ENCODE data around the gene FAM216B. TPM values are rescaled to one million over a fixed set of nuclear protein-coding genes. Genes with fewer than 3 reads are reported as not detected.
"Not testable (repeated sequence)": the region's sequence is repeated elsewhere in the genome, so short reads cannot be mapped to it uniquely, and the experiment has no call there.

FAM216B gene
- total RNA-seq, 2 donors from 2014 or later = not detected

DNA sequence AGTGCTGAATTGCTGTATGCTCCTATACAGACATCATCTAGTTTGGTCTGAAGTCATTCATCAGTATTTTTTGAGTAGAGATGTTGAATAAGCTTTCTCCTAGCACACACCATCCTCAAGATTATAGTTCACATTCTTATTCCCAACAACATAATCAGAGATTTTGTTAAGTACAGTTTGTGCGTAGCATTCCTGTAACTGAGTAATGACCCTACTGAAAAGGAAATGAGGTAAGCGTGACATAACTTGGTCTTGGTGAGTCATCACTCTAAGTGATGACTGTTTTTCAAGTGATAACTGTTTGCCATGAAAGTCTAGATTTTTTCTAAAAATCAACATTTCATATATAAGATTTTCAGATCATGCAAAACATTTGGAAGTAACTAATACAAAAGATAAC, 18.5 kb upstream of the FAM216B start:
- H3K36me3 ChIP-seq (ENCODE audit: control insufficient read depth, insufficient read depth, low read length) = no peaks in the 10 kb centered on the region

DNA sequence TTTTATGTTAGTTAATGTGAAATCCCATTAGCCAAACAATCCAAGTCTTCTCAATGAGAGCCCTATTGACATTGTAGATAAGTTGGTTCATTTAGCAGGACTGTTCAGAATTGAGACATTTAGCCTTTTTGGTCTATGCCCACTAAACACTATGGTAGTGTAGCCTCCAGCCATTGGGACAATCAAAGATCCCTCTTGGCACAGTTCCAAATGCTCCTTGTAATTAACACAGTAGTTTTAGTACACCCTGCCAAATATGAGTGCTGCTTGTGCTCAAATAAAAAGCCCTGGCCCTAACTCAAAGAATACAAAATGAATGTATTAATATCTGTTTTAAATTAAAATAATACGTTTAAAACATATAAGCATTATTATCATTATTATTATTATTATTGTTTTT, 15.4 kb upstream of the FAM216B start:
- WGBS, 2 experiments (ENCODE audit: insufficient coverage in 1 of 2, insufficient read length in 1 of 2) = no CpG with 5 or more reads among the region's 1 CpG
- Histone ChIP-seq H3K9ac (ENCODE audit: extremely low read depth, low read length, poor library complexity, severe bottlenecking) (no peak overlapping the region), H3K9me3 (ENCODE audit: control insufficient read depth, low read length) (no peaks in the 10 kb centered on the region), H3K27ac (ENCODE audit: low read depth, low read length) (no peak overlapping the region), H3K36me3 (ENCODE audit: control insufficient read depth, insufficient read depth, low read length) (no peaks in the 10 kb centered on the region), H3K4me3 (ENCODE audit: low read length) (no peak overlapping the region), H3K4me1 (ENCODE audit: control insufficient read depth, insufficient read depth, low read length) (no peaks in the 10 kb centered on the region), H3K27me3 (ENCODE audit: control insufficient read depth, insufficient read depth, low read length, poor library complexity, severe bottlenecking) (no peaks in the 10 kb centered on the region)
- peaks cover 3% of the 10 kb centered on the region for H3K4me1 Mint-ChIP-seq
- no peaks in the 10 kb centered on the region for H3K9me3 Mint-ChIP-seq
- H3K27me3 Mint-ChIP-seq (ENCODE audit: insufficient read depth) = no peaks in the 10 kb centered on the region
- H3K4me3 Mint-ChIP-seq = no peak overlapping the region
- DNase-seq = no peak
- no peaks in the 10 kb centered on the region for H3K36me3 Mint-ChIP-seq (ENCODE audit: low read depth)
- H3K27ac Mint-ChIP-seq = no peak overlapping the region
- TF ChIP-seq, protein P1, sequence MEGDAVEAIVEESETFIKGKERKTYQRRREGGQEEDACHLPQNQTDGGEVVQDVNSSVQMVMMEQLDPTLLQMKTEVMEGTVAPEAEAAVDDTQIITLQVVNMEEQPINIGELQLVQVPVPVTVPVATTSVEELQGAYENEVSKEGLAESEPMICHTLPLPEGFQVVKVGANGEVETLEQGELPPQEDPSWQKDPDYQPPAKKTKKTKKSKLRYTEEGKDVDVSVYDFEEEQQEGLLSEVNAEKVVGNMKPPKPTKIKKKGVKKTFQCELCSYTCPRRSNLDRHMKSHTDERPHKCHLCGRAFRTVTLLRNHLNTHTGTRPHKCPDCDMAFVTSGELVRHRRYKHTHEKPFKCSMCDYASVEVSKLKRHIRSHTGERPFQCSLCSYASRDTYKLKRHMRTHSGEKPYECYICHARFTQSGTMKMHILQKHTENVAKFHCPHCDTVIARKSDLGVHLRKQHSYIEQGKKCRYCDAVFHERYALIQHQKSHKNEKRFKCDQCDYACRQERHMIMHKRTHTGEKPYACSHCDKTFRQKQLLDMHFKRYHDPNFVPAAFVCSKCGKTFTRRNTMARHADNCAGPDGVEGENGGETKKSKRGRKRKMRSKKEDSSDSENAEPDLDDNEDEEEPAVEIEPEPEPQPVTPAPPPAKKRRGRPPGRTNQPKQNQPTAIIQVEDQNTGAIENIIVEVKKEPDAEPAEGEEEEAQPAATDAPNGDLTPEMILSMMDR (conservative IDR thresholded peaks at IDR 0.05) = no peak

More for the DNA sequence above, 18.5 kb upstream of the FAM216B start:
- H3K9me3 Mint-ChIP-seq = no peaks in the 10 kb centered on the region
- no peak overlapping the region for H3K27ac ChIP-seq (ENCODE audit: low read depth, low read length)
- H3K4me3 Mint-ChIP-seq = no peak overlapping the region
- no peaks in the 10 kb centered on the region for H3K27me3 ChIP-seq (ENCODE audit: control insufficient read depth, insufficient read depth, low read length, poor library complexity, severe bottlenecking)
- no peak overlapping the region for H3K9ac ChIP-seq (ENCODE audit: extremely low read depth, low read length, poor library complexity, severe bottlenecking)
- H3K4me1 ChIP-seq (ENCODE audit: control insufficient read depth, insufficient read depth, low read length) = no peaks in the 10 kb centered on the region
- 96% methylated on average over 2 of the region's 2 CpGs; no CpG with 5 or more reads in 1 of the 2 experiments for WGBS, 2 experiments (ENCODE audit: insufficient coverage in 1 of 2, insufficient read length in 1 of 2)
- no peak for DNase-seq
- H3K9me3 ChIP-seq (ENCODE audit: control insufficient read depth, low read length) = no peaks in the 10 kb centered on the region
- no peak overlapping the region for H3K27ac Mint-ChIP-seq
- H3K4me1 Mint-ChIP-seq = peaks cover 3% of the 10 kb centered on the region
- TF ChIP-seq, protein P1 (conservative IDR thresholded peaks at IDR 0.05) = no peak
- no peak overlapping the region for H3K4me3 ChIP-seq (ENCODE audit: low read length)
- no peaks in the 10 kb centered on the region for H3K27me3 Mint-ChIP-seq (ENCODE audit: insufficient read depth)
- no peaks in the 10 kb centered on the region for H3K36me3 Mint-ChIP-seq (ENCODE audit: low read depth)

DNA sequence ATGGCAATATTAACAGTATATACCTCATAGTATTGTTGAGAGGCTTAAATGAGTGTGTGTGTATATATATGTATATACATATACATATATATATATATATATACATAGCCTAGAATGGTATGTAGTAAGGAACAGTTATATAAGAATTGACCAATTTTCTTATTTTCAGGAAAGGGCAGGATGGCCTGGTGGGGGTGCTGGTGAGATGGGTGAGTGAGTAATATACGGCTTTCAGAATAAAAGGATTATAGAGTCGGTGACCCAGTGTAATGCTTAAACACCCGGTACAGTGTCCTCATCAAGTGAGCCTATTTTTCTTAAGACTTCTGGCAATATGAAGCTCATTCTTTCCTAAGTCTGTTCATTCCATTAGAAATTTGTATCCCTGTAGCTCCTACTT, 11.7 kb upstream of the FAM216B start:
- no peak overlapping the region for H3K4me3 Mint-ChIP-seq
- H3K9ac ChIP-seq (ENCODE audit: extremely low read depth, low read length, poor library complexity, severe bottlenecking) = no peak overlapping the region

DNA sequence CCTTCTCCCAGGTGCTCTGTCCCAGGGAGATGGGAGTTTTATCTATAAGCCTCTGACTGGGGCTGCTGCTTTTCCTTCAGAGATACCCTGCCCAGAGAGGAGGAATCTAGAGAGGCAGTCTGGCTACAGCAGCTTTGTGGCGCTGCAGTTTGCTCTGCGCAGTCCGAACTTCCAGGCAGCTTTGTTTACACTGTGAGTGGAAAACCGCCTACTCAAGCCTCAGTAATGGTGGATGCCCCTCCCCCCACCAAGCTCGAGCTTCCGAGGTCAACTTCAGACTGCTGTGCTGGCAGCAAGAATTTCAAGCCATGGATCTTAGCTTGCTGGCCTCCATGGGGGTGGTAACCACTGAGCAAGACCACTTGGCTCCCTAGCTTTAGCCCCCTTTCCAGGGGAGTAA, 4.8 kb upstream of the FAM216B start:
- H3K4me1 Mint-ChIP-seq = not testable (repeated sequence)

More for the DNA sequence above, 11.7 kb upstream of the FAM216B start:
- DNase-seq = no peak
- Histone ChIP-seq H3K9me3 (ENCODE audit: control insufficient read depth, low read length) (no peaks in the 10 kb centered on the region), H3K4me3 (ENCODE audit: low read length) (no peak overlapping the region), H3K27ac (ENCODE audit: low read depth, low read length) (no peak overlapping the region), H3K27me3 (ENCODE audit: control insufficient read depth, insufficient read depth, low read length, poor library complexity, severe bottlenecking) (no peaks in the 10 kb centered on the region), H3K4me1 (ENCODE audit: control insufficient read depth, insufficient read depth, low read length) (no peaks in the 10 kb centered on the region), H3K36me3 (ENCODE audit: control insufficient read depth, insufficient read depth, low read length) (no peaks in the 10 kb centered on the region)
- Mint-ChIP-seq H3K27me3 (ENCODE audit: insufficient read depth) (peaks cover 2% of the 10 kb centered on the region), H3K36me3 (ENCODE audit: low read depth) (no peaks in the 10 kb centered on the region), H3K27ac (no peak overlapping the region), H3K4me1 (no peaks in the 10 kb centered on the region), H3K9me3 (peaks cover 4% of the 10 kb centered on the region)
- TF ChIP-seq, protein P1 (conservative IDR thresholded peaks at IDR 0.05) = peak; percentile 38
- 91% methylated on average over 3 of the region's 3 CpGs for WGBS, 2 experiments (ENCODE audit: insufficient coverage in 1 of 2, insufficient read length in 1 of 2)

More for the DNA sequence above, 4.8 kb upstream of the FAM216B start:
- not testable (repeated sequence) for H3K4me3 Mint-ChIP-seq; H3K27me3 Mint-ChIP-seq (ENCODE audit: insufficient read depth); H3K9me3 Mint-ChIP-seq; H3K9ac ChIP-seq (ENCODE audit: extremely low read depth, low read length, poor library complexity, severe bottlenecking); H3K9me3 ChIP-seq (ENCODE audit: control insufficient read depth, low read length); H3K36me3 Mint-ChIP-seq (ENCODE audit: low read depth); H3K36me3 ChIP-seq (ENCODE audit: control insufficient read depth, insufficient read depth, low read length); H3K27ac ChIP-seq (ENCODE audit: low read depth, low read length); H3K4me3 ChIP-seq (ENCODE audit: low read length); H3K27ac Mint-ChIP-seq; DNase-seq; H3K4me1 ChIP-seq (ENCODE audit: control insufficient read depth, insufficient read depth, low read length); H3K27me3 ChIP-seq (ENCODE audit: control insufficient read depth, insufficient read depth, low read length, poor library complexity, severe bottlenecking)
- 91 to 94% methylated on average over 6 of the region's 6 CpGs for WGBS, 2 experiments (ENCODE audit: insufficient coverage in 1 of 2, insufficient read length in 1 of 2)
